Uterus (tissue), 2 donors: ENCODE measurements around the gene ACOXL.

ENCODE experiments used
- CTCF ChIP-seq, 4 experiments: fragments of 200-600 bp in 2 of 4; fragments of 450-650 bp in 2 of 4; sonication (generic) in 2 of 4; IDR thresholded peaks; one replicate each; pipeline ENCODE4 v1.5.1; 2016 to 2019; ENCODE audit warnings: antibody characterized with exemption in 4 of 4, mild to moderate bottlenecking in 2 of 4, moderate library complexity in 1 of 4
- POLR2A ChIP-seq, 2 donors: fragments of 450-650 bp; IDR thresholded peaks; one replicate each; pipeline ENCODE4 v1.6.1; 2016; ENCODE audit warnings: antibody characterized with exemption in 2 of 2, mild to moderate bottlenecking in 1 of 2, moderate library complexity in 1 of 2

- TF ChIP-seq CTCF (IDR thresholded peaks at IDR 0.05) (no peak), POLR2A (IDR thresholded peaks at IDR 0.05) (no peak)
These were observed 104.3 kb downstream of the ACOXL start for GRCh38 chr2:110836671-110837070.
